Liver (tissue), 9 donors: Measurements from ENCODE around the gene ACTN2. TPM values are rescaled to one million over a fixed set of nuclear protein-coding genes. Genes with fewer than 3 reads are reported as not detected.

Experiments used
- DNase-seq: peaks from one replicate; pipeline ENCODE4 v3.0.0-alpha.2; 2017; ENCODE audit warnings: low spot score
- H3K27ac ChIP-seq, 2 donors: one replicate each; pipeline ENCODE4 v1.7.0; 2013; ENCODE audit warnings: inconsistent platforms in 2 of 2, low read length in 2 of 2, control low read depth in 1 of 2, low read depth in 1 of 2, mild to moderate bottlenecking in 1 of 2
- H3K27me3 ChIP-seq, 4 donors: one replicate each; pipeline versions ENCODE4 v1.6.1 to v1.7.0; 2013; ENCODE audit warnings: low read length in 3 of 4, inconsistent platforms in 1 of 4, mild to moderate bottlenecking in 1 of 4, moderate library complexity in 1 of 4; ENCODE audit not compliant: control insufficient read depth in 4 of 4, insufficient read depth in 4 of 4
- H3K36me3 ChIP-seq, 4 donors: one replicate each; pipeline versions ENCODE4 v1.6.1 to v1.7.0; 2013; ENCODE audit warnings: low read length in 3 of 4, mild to moderate bottlenecking in 3 of 4, low read depth in 1 of 4, moderate library complexity in 1 of 4; ENCODE audit not compliant: control insufficient read depth in 4 of 4, insufficient read depth in 3 of 4
- H3K4me1 ChIP-seq, 4 donors: one replicate each; pipeline versions ENCODE4 v1.6.1 to v1.7.0; 2013; ENCODE audit warnings: low read length in 3 of 4, mild to moderate bottlenecking in 3 of 4, moderate library complexity in 1 of 4; ENCODE audit not compliant: control insufficient read depth in 4 of 4, insufficient read depth in 4 of 4
- H3K4me3 ChIP-seq, 3 donors: one replicate each; pipeline versions ENCODE4 v1.6.1 to v1.7.0; 2013; ENCODE audit warnings: low read length in 3 of 3, control low read depth in 1 of 3, low read depth in 1 of 3, mild to moderate bottlenecking in 1 of 3
- H3K9ac ChIP-seq, 2 donors: one replicate each; pipeline ENCODE4 v1.7.0; 2013; ENCODE audit warnings: low read length in 2 of 2, mild to moderate bottlenecking in 2 of 2, moderate library complexity in 2 of 2, control low read depth in 1 of 2, low read depth in 1 of 2
- H3K9me3 ChIP-seq, 4 donors: one replicate each; pipeline versions ENCODE4 v1.6.1 to v1.7.0; 2013; ENCODE audit warnings: low read length in 3 of 4; ENCODE audit not compliant: control insufficient read depth in 4 of 4
- ATF3 ChIP-seq: IDR thresholded peaks from 2 replicates; pipeline ENCODE4 v1.6.1; 2016; ENCODE audit warnings: antibody characterized with exemption
- CTCF ChIP-seq: fragments of 150-350 bp; IDR thresholded peaks from 2 replicates; pipeline ENCODE4 v1.5.1; 2017; ENCODE audit warnings: improper control_type of control experiment, low read depth, low read length; ENCODE audit not compliant: missing input control
- EGR1 ChIP-seq, 2 donors: IDR thresholded peaks; 2 replicates each; pipeline ENCODE4 v1.6.1; 2016 to 2018; ENCODE audit warnings: antibody characterized with exemption in 2 of 2, low read depth in 2 of 2
- FOXA1 ChIP-seq: IDR thresholded peaks from 2 replicates; pipeline ENCODE4 v1.6.1; 2016; ENCODE audit warnings: antibody characterized with exemption
- FOXA2 ChIP-seq: IDR thresholded peaks from 2 replicates; pipeline ENCODE4 v1.6.1; 2016; ENCODE audit warnings: antibody characterized with exemption
- GABPA ChIP-seq, 2 donors: IDR thresholded peaks in 1 of 2; conservative IDR thresholded peaks in 1 of 2; 2 replicates each; pipeline ENCODE4 v1.6.1; 2016; ENCODE audit warnings: antibody characterized with exemption in 2 of 2, mild to moderate bottlenecking in 1 of 2, moderate library complexity in 1 of 2
- HNF4A ChIP-seq, 2 donors: conservative IDR thresholded peaks; 2 replicates each; pipeline ENCODE4 v1.6.1; 2016; ENCODE audit warnings: antibody characterized with exemption in 2 of 2, mild to moderate bottlenecking in 2 of 2
- HNF4G ChIP-seq: IDR thresholded peaks from 2 replicates; pipeline ENCODE4 v1.6.1; 2016; ENCODE audit warnings: antibody characterized with exemption
- JUND ChIP-seq, 2 donors: IDR thresholded peaks; 2 replicates each; pipeline ENCODE4 v1.6.1; 2016; ENCODE audit warnings: antibody characterized with exemption in 2 of 2
- MAX ChIP-seq: IDR thresholded peaks from 2 replicates; pipeline ENCODE4 v1.6.1; 2016; ENCODE audit warnings: antibody characterized with exemption
- NR2F2 ChIP-seq: IDR thresholded peaks from 2 replicates; pipeline ENCODE4 v1.6.1; 2016; ENCODE audit warnings: antibody characterized with exemption
- RAD21 ChIP-seq, 2 donors: IDR thresholded peaks; 2 replicates each; pipeline ENCODE4 v1.6.1; 2016; ENCODE audit warnings: antibody characterized with exemption in 2 of 2, mild to moderate bottlenecking in 2 of 2
- REST ChIP-seq: IDR thresholded peaks from 2 replicates; pipeline ENCODE4 v1.6.1; 2016; ENCODE audit warnings: antibody characterized with exemption, mild to moderate bottlenecking
- RXRA ChIP-seq, 2 donors: IDR thresholded peaks; 2 replicates each; pipeline ENCODE4 v1.6.1; 2017 to 2018; ENCODE audit warnings: antibody characterized with exemption in 2 of 2, mild to moderate bottlenecking in 1 of 2
- SP1 ChIP-seq: IDR thresholded peaks from 2 replicates; pipeline ENCODE4 v1.6.1; 2018; ENCODE audit warnings: antibody characterized with exemption, mild to moderate bottlenecking
- TAF1 ChIP-seq: conservative IDR thresholded peaks from 2 replicates; pipeline ENCODE4 v1.6.1; 2016; ENCODE audit warnings: antibody characterized with exemption, mild to moderate bottlenecking
- YY1 ChIP-seq: IDR thresholded peaks from 2 replicates; pipeline ENCODE4 v1.6.1; 2016; ENCODE audit warnings: antibody characterized with exemption, mild to moderate bottlenecking
- ZBTB33 ChIP-seq: IDR thresholded peaks from 2 replicates; pipeline ENCODE4 v1.6.1; 2016; ENCODE audit warnings: antibody characterized with exemption
- WGBS: extraction: QIAGEN DNeasy Blood & Tissue Kit; methylation state at CpG from one replicate; pipeline ENCODE4 v1.1.7; 2013; 5-methylcytosine and 5-hydroxymethylcytosine counted together
- polyA plus RNA-seq, 2 donors: library from polyadenylated mRNA; stranded (reverse) in 1 of 2; unstranded in 1 of 2; fragments of 200-250 nt in 1 of 2; fragments of >200 nt in 1 of 2; fragmentation: Nextera tagmentation in 1 of 2; extraction: Ambion mirVana in 1 of 2; gene quantifications; one replicate each; pipeline versions ENCODE4 v1.2.1 to v1.2.3, GENCODE V29; 2013 to 2015
- total RNA-seq, 2 donors: library from RNA; depleted of rRNA; stranded (reverse); fragments of >200 nt; gene quantifications; one replicate each; pipeline ENCODE4 v1.2.3, GENCODE V29; 2014
- donor health status: healthy.
- donor health status: healthy.
- donor health status: healthy.
- donor health status: healthy.
- donor health status: healthy.

ACTN2 gene
- total and polyA plus RNA-seq, 4 donors = 0.08 to 0.81 (median 0.15) TPM

GRCh38 chr1:236654511-236654910, 31.8 kb upstream of the ACTN2 start (continued):
- no peak for TF ChIP-seq TAF1

- H3K4me1 ChIP-seq = no peaks in the 10 kb centered on the region
- no peak overlapping the region for H3K9ac ChIP-seq
- no peaks in the 10 kb centered on the region for H3K9me3 ChIP-seq
- H3K27me3 ChIP-seq = no peaks in the 10 kb centered on the region
- TF ChIP-seq NR2F2 (no peak), TAF1 (no peak), REST (no peak), YY1 (no peak), ATF3 (no peak), FOXA1 (no peak), EGR1 (IDR thresholded peaks at IDR 0.05; ENCODE audit: low read depth in 2 of 2) (no peak), CTCF (no peak), GABPA (IDR thresholded peaks at IDR 0.05 in 1 of 2, conservative IDR thresholded peaks at IDR 0.05 in 1 of 2) (no peak), FOXA2 (no peak), SP1 (no peak)
- WGBS = 57% methylated on average over 5 of the region's 5 CpGs
- no peaks in the 10 kb centered on the region for H3K36me3 ChIP-seq
- no peak for DNase-seq
- H3K4me3 ChIP-seq = no peak overlapping the region
- no peak overlapping the region for H3K27ac ChIP-seq
Observed at GRCh38 chr1:236654957-236655356, 31.3 kb upstream of the ACTN2 start.

- no peak for TF ChIP-seq CTCF
- TF ChIP-seq ATF3 = no peak
- TF ChIP-seq JUND (IDR thresholded peaks at IDR 0.05) = no peak
- TF ChIP-seq RAD21 (IDR thresholded peaks at IDR 0.05) = no peak
- no peak for TF ChIP-seq HNF4G
- no peak for TF ChIP-seq RXRA (IDR thresholded peaks at IDR 0.05)
- TF ChIP-seq ZBTB33 = no peak
- TF ChIP-seq FOXA1 = no peak
- no peak for TF ChIP-seq MAX
- TF ChIP-seq SP1 = no peak
- no peak for TF ChIP-seq GABPA (IDR thresholded peaks at IDR 0.05 in 1 of 2, conservative IDR thresholded peaks at IDR 0.05 in 1 of 2)
- TF ChIP-seq FOXA2 = no peak
- no peak for TF ChIP-seq HNF4A (conservative IDR thresholded peaks at IDR 0.05)
- no peak for TF ChIP-seq EGR1 (IDR thresholded peaks at IDR 0.05; ENCODE audit: low read depth in 2 of 2)
- no peak overlapping the region for H3K4me3 ChIP-seq
- H3K36me3 ChIP-seq = no peaks in the 10 kb centered on the region
- H3K4me1 ChIP-seq = no peaks in the 10 kb centered on the region
- H3K27me3 ChIP-seq = no peaks in the 10 kb centered on the region
- 87% methylated on average over 8 of the region's 8 CpGs for WGBS
- DNase-seq = no peak
- H3K9ac ChIP-seq = no peak overlapping the region
- H3K27ac ChIP-seq = no peak overlapping the region
- H3K9me3 ChIP-seq = no peaks in the 10 kb centered on the region
Observed at GRCh38 chr1:236657398-236657797, 28.9 kb upstream of the ACTN2 start.
